K562 (cell line): Measurements from ENCODE around the gene ARHGAP35. TPM values are rescaled to one million over a fixed set of nuclear protein-coding genes. Genes with fewer than 3 reads are reported as not detected.

Source experiments
- ATF7 ChIP-seq: fragments of 450-650 bp; IDR thresholded peaks from 2 replicates; pipeline ENCODE4 v1.7.1; 2014; ENCODE audit warnings: mild to moderate bottlenecking, moderate library complexity
- BHLHE40 ChIP-seq: IDR thresholded peaks from 2 replicates; pipeline ENCODE4 v1.6.1; 2011; ENCODE audit warnings: low read length, improper control_type of control experiment
- CEBPG ChIP-seq, 3 experiments: fragments of 200-800 bp in 1 of 3; sonication (Bioruptor generic) in 1 of 3; sonication (generic) in 1 of 3; formaldehyde crosslinking in 1 of 3; IDR thresholded peaks in 2 of 3; conservative IDR thresholded peaks in 1 of 3; 2 replicates each; pipeline versions ENCODE4 v1.6.1 to v1.8.0; 2016 to 2022; ENCODE audit warnings: missing compliant biosample characterization in 2 of 3, missing genetic modification characterization in 2 of 3, mild to moderate bottlenecking in 1 of 3, missing genetic modification reagents in 1 of 3
- HNRNPH1 ChIP-seq: fragments of 200-400 bp; formaldehyde crosslinking; optimal IDR thresholded peaks from 2 replicates; pipeline ENCODE3; 2017; ENCODE audit warnings: low read depth, mild to moderate bottlenecking, low read length, moderate library complexity
- IRF1 ChIP-seq: sonication (generic); formaldehyde crosslinking; IDR thresholded peaks from 2 replicates; pipeline ENCODE4 v1.8.0; 2022; ENCODE audit warnings: missing genetic modification reagents, mild to moderate bottlenecking, borderline replicate concordance
- JUND ChIP-seq, 2 experiments: IDR thresholded peaks; 2 replicates in 1 of 2; 3 replicates in 1 of 2; pipeline ENCODE4 v1.6.1; 2011; ENCODE audit warnings: borderline replicate concordance in 2 of 2, low read depth in 2 of 2, low read length in 2 of 2, improper control_type of control experiment in 1 of 2, missing biosample characterization in 1 of 2, missing genetic modification characterization in 1 of 2, missing genetic modification reagents in 1 of 2
- MBD1 ChIP-seq: fragments of 250-450 bp; sonication (Bioruptor Pico); IDR thresholded peaks from 2 replicates; pipeline ENCODE4 v1.8.0; 2022; ENCODE audit warnings: inconsistent platforms
- NONO ChIP-seq, 2 experiments: fragments of 200-400 bp in 1 of 2; fragments of 450-650 bp in 1 of 2; formaldehyde crosslinking in 1 of 2; IDR thresholded peaks; 2 replicates each; pipeline ENCODE4 v1.6.1; 2017; ENCODE audit warnings: low read depth in 2 of 2, mild to moderate bottlenecking in 2 of 2, moderate library complexity in 2 of 2, low read length in 1 of 2
- POLR2AphosphoS2 ChIP-seq: IDR thresholded peaks from 2 replicates; pipeline ENCODE4 v1.6.1; 2012; ENCODE audit warnings: low read length, improper control_type of control experiment
- ZNF253 ChIP-seq: fragments of 250-450 bp; sonication (Bioruptor Pico); conservative IDR thresholded peaks from 2 replicates; pipeline ENCODE4 v1.6.1; 2021; ENCODE audit warnings: mild to moderate bottlenecking
- ZNF274 ChIP-seq: IDR thresholded peaks from 2 replicates; pipeline ENCODE4 v1.6.1; 2011; ENCODE audit warnings: low read depth, mild to moderate bottlenecking, low read length, moderate library complexity, borderline replicate concordance
- ZNF354B ChIP-seq: fragments of 250-450 bp; sonication (Bioruptor Pico); IDR thresholded peaks from 2 replicates; pipeline ENCODE4 v1.4.0; 2020
- ZNF699 ChIP-seq: fragments of 250-450 bp; sonication (Bioruptor Pico); IDR thresholded peaks from 2 replicates; pipeline ENCODE4 v1.8.0; 2021; ENCODE audit warnings: mild to moderate bottlenecking, moderate library complexity; ENCODE audit not compliant: insufficient replicate concordance
- ZZZ3 ChIP-seq: fragments of 450-650 bp; IDR thresholded peaks from 2 replicates; pipeline ENCODE4 v1.6.1; 2016; ENCODE audit warnings: antibody characterized with exemption, mild to moderate bottlenecking, moderate library complexity
- polyA plus RNA-seq, 8 experiments: library from polyadenylated mRNA; depleted of rRNA in 4 of 8; stranded (reverse) in 5 of 8; unstranded in 3 of 8; fragments of >200 nt; fragmentation: Nextera tagmentation in 2 of 8; fragmentation: Illumina TruSeq in 1 of 8; extraction: Ambion mirVana in 2 of 8; extraction: Trizol in 1 of 8; gene quantifications; 2 replicates each; pipeline versions ENCODE4 v1.2.1 to v1.2.3, GENCODE V29; 2011 to 2014; ENCODE audit warnings: inconsistent platforms in 1 of 8, missing spikeins in 1 of 8
- total RNA-seq, 7 experiments: library from RNA; depleted of rRNA in 6 of 7; stranded (reverse); fragments of >200 nt in 6 of 7; fragmentation: Illumina TruSeq in 2 of 7; extraction: Trizol in 2 of 7; gene quantifications; 2 replicates each; pipeline versions ENCODE4 v1.2.1 to v1.2.3, GENCODE V29; 2011 to 2021; ENCODE audit warnings: low replicate concordance in 1 of 7
- TF ChIP-seq, protein P1 (sequence below): fragments of 150-350 bp; conservative IDR thresholded peaks from 2 replicates; pipeline ENCODE4 v1.6.1; 2014; ENCODE audit warnings: low read length
- TF ChIP-seq, protein P2 (sequence below): fragments of 450-650 bp; formaldehyde crosslinking; IDR thresholded peaks from 2 replicates; pipeline ENCODE4 v1.4.0; 2020; ENCODE audit warnings: mild to moderate bottlenecking, moderate library complexity

ARHGAP35 gene
- total and polyA plus RNA-seq, 9 of the 15 experiments (the other 6 are each of a cell fraction or from before 2014, with no cell fraction given): 0.27 to 26.4 (median 10.2) TPM

DNA sequence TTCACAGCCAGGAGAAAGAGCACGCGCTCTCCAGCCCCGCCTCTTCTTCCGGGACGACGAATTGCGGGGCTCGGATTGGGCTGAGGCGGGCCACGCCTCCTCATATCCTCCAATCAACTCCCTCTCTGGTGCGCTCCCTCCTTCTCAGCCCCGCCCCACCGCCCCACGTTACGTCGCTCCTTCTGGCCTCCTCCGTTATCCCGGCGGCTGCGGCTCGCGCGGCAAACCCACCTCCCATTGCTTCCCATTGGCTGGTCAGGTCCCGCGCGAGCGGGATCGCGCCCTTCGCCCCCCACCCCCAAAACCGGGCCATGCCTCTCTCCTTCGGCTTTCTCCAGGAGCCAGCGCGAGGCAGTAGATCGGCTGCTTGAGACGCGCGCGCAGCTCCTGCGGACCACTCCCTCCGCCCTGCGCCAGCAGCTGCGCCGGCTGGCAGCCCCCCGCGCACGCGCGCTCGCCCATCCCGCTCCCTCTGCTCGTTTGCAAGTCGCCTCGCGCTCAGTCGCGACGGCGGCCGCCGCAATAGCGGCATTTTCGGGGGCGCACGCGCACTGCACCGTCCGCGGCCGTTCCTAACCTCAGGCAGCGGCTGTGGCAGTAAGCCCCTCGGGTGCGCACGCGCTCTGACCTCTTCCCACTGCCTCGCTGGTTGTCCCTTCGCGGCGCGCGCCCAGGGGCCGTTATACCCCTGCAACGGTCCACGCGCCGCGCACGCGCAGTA, 512 bp upstream of the ARHGAP35 start (continued):
- TF ChIP-seq, protein P1, sequence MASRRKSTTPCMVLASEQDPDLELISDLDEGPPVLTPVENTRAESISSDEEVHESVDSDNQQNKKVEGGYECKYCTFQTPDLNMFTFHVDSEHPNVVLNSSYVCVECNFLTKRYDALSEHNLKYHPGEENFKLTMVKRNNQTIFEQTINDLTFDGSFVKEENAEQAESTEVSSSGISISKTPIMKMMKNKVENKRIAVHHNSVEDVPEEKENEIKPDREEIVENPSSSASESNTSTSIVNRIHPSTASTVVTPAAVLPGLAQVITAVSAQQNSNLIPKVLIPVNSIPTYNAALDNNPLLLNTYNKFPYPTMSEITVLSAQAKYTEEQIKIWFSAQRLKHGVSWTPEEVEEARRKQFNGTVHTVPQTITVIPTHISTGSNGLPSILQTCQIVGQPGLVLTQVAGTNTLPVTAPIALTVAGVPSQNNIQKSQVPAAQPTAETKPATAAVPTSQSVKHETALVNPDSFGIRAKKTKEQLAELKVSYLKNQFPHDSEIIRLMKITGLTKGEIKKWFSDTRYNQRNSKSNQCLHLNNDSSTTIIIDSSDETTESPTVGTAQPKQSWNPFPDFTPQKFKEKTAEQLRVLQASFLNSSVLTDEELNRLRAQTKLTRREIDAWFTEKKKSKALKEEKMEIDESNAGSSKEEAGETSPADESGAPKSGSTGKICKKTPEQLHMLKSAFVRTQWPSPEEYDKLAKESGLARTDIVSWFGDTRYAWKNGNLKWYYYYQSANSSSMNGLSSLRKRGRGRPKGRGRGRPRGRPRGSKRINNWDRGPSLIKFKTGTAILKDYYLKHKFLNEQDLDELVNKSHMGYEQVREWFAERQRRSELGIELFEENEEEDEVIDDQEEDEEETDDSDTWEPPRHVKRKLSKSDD: no peak
- no peak for TF ChIP-seq ZNF354B (CRISPR knock-in tag)
- TF ChIP-seq ATF7: peak; percentile 86
- TF ChIP-seq ZNF253 (CRISPR knock-in tag): no peak
- TF ChIP-seq HNRNPH1: no peak
- TF ChIP-seq IRF1: no peak
- TF ChIP-seq, protein P2, sequence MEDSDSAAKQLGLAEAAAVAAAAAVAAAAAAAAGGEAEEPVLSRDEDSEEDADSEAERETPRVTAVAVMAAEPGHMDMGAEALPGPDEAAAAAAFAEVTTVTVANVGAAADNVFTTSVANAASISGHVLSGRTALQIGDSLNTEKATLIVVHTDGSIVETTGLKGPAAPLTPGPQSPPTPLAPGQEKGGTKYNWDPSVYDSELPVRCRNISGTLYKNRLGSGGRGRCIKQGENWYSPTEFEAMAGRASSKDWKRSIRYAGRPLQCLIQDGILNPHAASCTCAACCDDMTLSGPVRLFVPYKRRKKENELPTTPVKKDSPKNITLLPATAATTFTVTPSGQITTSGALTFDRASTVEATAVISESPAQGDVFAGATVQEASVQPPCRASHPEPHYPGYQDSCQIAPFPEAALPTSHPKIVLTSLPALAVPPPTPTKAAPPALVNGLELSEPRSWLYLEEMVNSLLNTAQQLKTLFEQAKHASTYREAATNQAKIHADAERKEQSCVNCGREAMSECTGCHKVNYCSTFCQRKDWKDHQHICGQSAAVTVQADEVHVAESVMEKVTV (CRISPR knock-in tag): no peak
- no peak for TF ChIP-seq MBD1
- no peak for TF ChIP-seq ZZZ3
- TF ChIP-seq ZNF699 (CRISPR knock-in tag): no peak
- peak; percentile 68 to 96; a peak in 3 of 4 replicates for TF ChIP-seq NONO (IDR thresholded peaks at IDR 0.05; ENCODE audit: low read depth in 2 of 2, low read length in 1 of 2)
- peak; percentile 44; the same call in 1 of the 2 replicates for TF ChIP-seq JUND (IDR thresholded peaks at IDR 0.05; ENCODE audit: borderline replicate concordance, low read depth, low read length)
- no peak; the same call in 2 of the 3 replicates for TF ChIP-seq JUND (tag; IDR thresholded peaks at IDR 0.05; ENCODE audit: borderline replicate concordance, low read depth, low read length)
- TF ChIP-seq POLR2AphosphoS2: no peak
- no peak for TF ChIP-seq CEBPG (CRISPR knock-in tag; IDR thresholded peaks at IDR 0.05)
- no peak for TF ChIP-seq CEBPG (tag; conservative IDR thresholded peaks at IDR 0.05 in 1 of 2, IDR thresholded peaks at IDR 0.05 in 1 of 2)
- no peak for TF ChIP-seq ZNF274
- TF ChIP-seq BHLHE40: peak; percentile 10
